HEK293 (cell line): ENCODE measurements around the gene PPP1R27.

Source experiments
- BCL11B ChIP-seq: fragments of 450-650 bp; formaldehyde crosslinking; IDR thresholded peaks from 2 replicates; pipeline ENCODE4 v1.5.1; 2016; ENCODE audit warnings: low read depth, missing biosample characterization, missing genetic modification characterization
- GFI1B ChIP-seq: fragments of 450-650 bp; formaldehyde crosslinking; IDR thresholded peaks from 2 replicates; pipeline ENCODE4 v1.5.1; 2016; ENCODE audit warnings: missing biosample characterization, missing genetic modification characterization
- GLIS1 ChIP-seq: fragments of 450-650 bp; formaldehyde crosslinking; IDR thresholded peaks from 2 replicates; pipeline ENCODE4 v1.5.1; 2016; ENCODE audit warnings: missing biosample characterization, missing genetic modification characterization
- HOXC10 ChIP-seq: sonication (generic); formaldehyde crosslinking; IDR thresholded peaks from 2 replicates; pipeline ENCODE4 v1.8.1; 2023; ENCODE audit warnings: mild to moderate bottlenecking, missing genetic modification reagents
- PRDM2 ChIP-seq: fragments of 450-650 bp; formaldehyde crosslinking; IDR thresholded peaks from 2 replicates; pipeline ENCODE4 v1.5.1; 2016; ENCODE audit warnings: missing biosample characterization, missing genetic modification characterization, borderline replicate concordance
- REPIN1 ChIP-seq: fragments of 450-650 bp; formaldehyde crosslinking; IDR thresholded peaks from 2 replicates; pipeline ENCODE4 v1.5.1; 2017; ENCODE audit warnings: missing biosample characterization, missing genetic modification characterization, low read depth
- SP3 ChIP-seq: fragments of 450-650 bp; formaldehyde crosslinking; IDR thresholded peaks from 2 replicates; pipeline ENCODE4 v1.5.1; 2016; ENCODE audit warnings: missing biosample characterization, missing genetic modification characterization
- SP7 ChIP-seq: fragments of 450-650 bp; formaldehyde crosslinking; IDR thresholded peaks from 2 replicates; pipeline ENCODE4 v1.5.1; 2016; ENCODE audit warnings: missing biosample characterization, missing genetic modification characterization
- ZFP3 ChIP-seq: fragments of 450-650 bp; formaldehyde crosslinking; IDR thresholded peaks from 2 replicates; pipeline ENCODE4 v1.5.1; 2016; ENCODE audit warnings: low read depth, missing biosample characterization, missing genetic modification characterization
- ZNF19 ChIP-seq: fragments of 450-650 bp; formaldehyde crosslinking; IDR thresholded peaks from 2 replicates; pipeline ENCODE4; 2016; ENCODE audit warnings: missing biosample characterization, missing genetic modification characterization, low read depth
- ZNF202 ChIP-seq: fragments of 450-650 bp; formaldehyde crosslinking; IDR thresholded peaks from 2 replicates; pipeline ENCODE4 v1.5.1; 2016; ENCODE audit warnings: missing biosample characterization, missing genetic modification characterization, borderline replicate concordance
- ZNF223 ChIP-seq: fragments of 450-650 bp; formaldehyde crosslinking; IDR thresholded peaks from 2 replicates; pipeline ENCODE4 v1.5.1; 2016; ENCODE audit warnings: missing biosample characterization, missing genetic modification characterization
- ZNF311 ChIP-seq: fragments of 450-650 bp; formaldehyde crosslinking; IDR thresholded peaks from 2 replicates; pipeline ENCODE4 v1.5.1; 2017; ENCODE audit warnings: missing biosample characterization, missing genetic modification characterization, borderline replicate concordance
- ZNF423 ChIP-seq: fragments of 450-650 bp; formaldehyde crosslinking; IDR thresholded peaks from 2 replicates; pipeline ENCODE4 v1.5.1; 2016; ENCODE audit warnings: missing biosample characterization, missing genetic modification characterization
- ZNF426 ChIP-seq: fragments of 450-650 bp; formaldehyde crosslinking; IDR thresholded peaks from 2 replicates; pipeline ENCODE4 v1.5.1; 2017; ENCODE audit warnings: missing biosample characterization, missing genetic modification characterization, mild to moderate bottlenecking, inconsistent platforms, moderate library complexity
- ZNF530 ChIP-seq: fragments of 450-650 bp; formaldehyde crosslinking; IDR thresholded peaks from 2 replicates; pipeline ENCODE4 v1.5.1; 2016; ENCODE audit warnings: low read depth, missing biosample characterization, missing genetic modification characterization
- ZNF571 ChIP-seq: fragments of 450-650 bp; formaldehyde crosslinking; IDR thresholded peaks from 2 replicates; pipeline ENCODE4 v1.5.0; 2017; ENCODE audit warnings: missing biosample characterization, missing genetic modification characterization
- ZNF707 ChIP-seq: fragments of 450-650 bp; formaldehyde crosslinking; IDR thresholded peaks from 2 replicates; pipeline ENCODE4 v1.5.1; 2016; ENCODE audit warnings: missing biosample characterization, missing genetic modification characterization
- ZNF830 ChIP-seq: fragments of 450-650 bp; IDR thresholded peaks from 2 replicates; pipeline ENCODE4 v1.5.0; 2018; ENCODE audit warnings: missing biosample characterization, missing genetic modification characterization, low read depth, mild to moderate bottlenecking, moderate library complexity
- ZSCAN18 ChIP-seq: fragments of 450-650 bp; formaldehyde crosslinking; IDR thresholded peaks from 2 replicates; pipeline ENCODE4 v1.5.1; 2016; ENCODE audit warnings: missing biosample characterization, missing genetic modification characterization
- ZSCAN30 ChIP-seq: fragments of 450-650 bp; IDR thresholded peaks from 2 replicates; pipeline ENCODE4 v1.5.1; 2018; ENCODE audit warnings: missing biosample characterization, mild to moderate bottlenecking, missing genetic modification characterization, moderate library complexity
- TF ChIP-seq, protein P1 (sequence below): fragments of 450-650 bp; formaldehyde crosslinking; IDR thresholded peaks from 2 replicates; pipeline ENCODE4 v1.5.1; 2017; ENCODE audit warnings: missing biosample characterization, missing genetic modification characterization
- TF ChIP-seq, protein P2 (sequence below): fragments of 450-650 bp; formaldehyde crosslinking; IDR thresholded peaks from 2 replicates; pipeline ENCODE4 v1.5.1; 2016; ENCODE audit warnings: missing biosample characterization, missing genetic modification characterization
- TF ChIP-seq, protein P3 (sequence below): fragments of 450-650 bp; formaldehyde crosslinking; IDR thresholded peaks from 2 replicates; pipeline ENCODE4 v1.5.1; 2016; ENCODE audit warnings: missing biosample characterization, missing genetic modification characterization
- TF ChIP-seq, protein P4 (sequence below): fragments of 450-650 bp; IDR thresholded peaks from 2 replicates; pipeline ENCODE4 v1.5.1; 2018; ENCODE audit warnings: missing biosample characterization, mild to moderate bottlenecking, missing genetic modification characterization

PPP1R27 gene

DNA sequence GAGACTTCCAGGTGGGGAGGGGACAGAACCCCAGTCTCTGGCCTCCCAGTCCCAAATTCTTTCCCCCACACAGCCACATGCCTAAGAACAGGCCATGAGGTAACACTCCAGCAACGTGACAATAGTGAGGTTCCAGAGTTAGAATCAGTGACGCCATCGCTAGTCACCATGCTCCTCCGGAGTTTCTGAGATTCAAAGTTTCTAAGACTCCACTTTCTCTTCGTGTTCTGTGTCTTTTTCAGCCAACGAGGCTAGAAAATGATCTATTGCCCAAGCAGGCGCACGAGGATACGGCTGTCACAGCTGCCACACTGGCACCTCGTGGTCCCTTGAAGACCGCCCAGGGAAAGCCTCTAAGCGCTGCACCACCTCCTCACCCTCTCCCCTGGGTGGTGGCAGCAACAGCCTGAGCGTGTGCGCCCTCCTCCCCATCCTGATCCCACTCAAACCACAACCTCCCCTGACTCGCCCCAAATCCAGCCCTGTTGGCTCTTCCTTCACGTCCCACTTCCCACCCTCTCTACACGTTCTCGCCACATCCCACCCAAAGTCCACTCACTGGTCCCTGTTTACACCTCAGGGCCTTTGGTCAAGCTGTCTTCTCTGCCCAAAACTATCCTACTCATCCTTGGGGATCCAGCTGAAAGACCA is 2.8 kb downstream of the PPP1R27 start (continued):
- TF ChIP-seq, protein P1, sequence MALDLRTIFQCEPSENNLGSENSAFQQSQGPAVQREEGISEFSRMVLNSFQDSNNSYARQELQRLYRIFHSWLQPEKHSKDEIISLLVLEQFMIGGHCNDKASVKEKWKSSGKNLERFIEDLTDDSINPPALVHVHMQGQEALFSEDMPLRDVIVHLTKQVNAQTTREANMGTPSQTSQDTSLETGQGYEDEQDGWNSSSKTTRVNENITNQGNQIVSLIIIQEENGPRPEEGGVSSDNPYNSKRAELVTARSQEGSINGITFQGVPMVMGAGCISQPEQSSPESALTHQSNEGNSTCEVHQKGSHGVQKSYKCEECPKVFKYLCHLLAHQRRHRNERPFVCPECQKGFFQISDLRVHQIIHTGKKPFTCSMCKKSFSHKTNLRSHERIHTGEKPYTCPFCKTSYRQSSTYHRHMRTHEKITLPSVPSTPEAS (tag by site-specific recombination) = no peak
- TF ChIP-seq ZNF423 = 0 out of 2 replicates have a peak, but pooled peaks have one; percentile 16
- TF ChIP-seq ZNF530 (tag by site-specific recombination) = no peak
- TF ChIP-seq GFI1B (tag by site-specific recombination) = no peak
- TF ChIP-seq SP7 (tag by site-specific recombination) = no peak; the same call in 1 of the 2 replicates
- TF ChIP-seq ZNF830 (tag by site-specific recombination) = no peak
- no peak for TF ChIP-seq ZNF571 (tag by site-specific recombination)
- TF ChIP-seq ZFP3 = no peak
- no peak for TF ChIP-seq GLIS1 (tag by site-specific recombination)
- 0 out of 2 replicates have a peak, but pooled peaks have one; percentile 46 for TF ChIP-seq ZNF223 (tag by site-specific recombination)
- TF ChIP-seq, protein P2, sequence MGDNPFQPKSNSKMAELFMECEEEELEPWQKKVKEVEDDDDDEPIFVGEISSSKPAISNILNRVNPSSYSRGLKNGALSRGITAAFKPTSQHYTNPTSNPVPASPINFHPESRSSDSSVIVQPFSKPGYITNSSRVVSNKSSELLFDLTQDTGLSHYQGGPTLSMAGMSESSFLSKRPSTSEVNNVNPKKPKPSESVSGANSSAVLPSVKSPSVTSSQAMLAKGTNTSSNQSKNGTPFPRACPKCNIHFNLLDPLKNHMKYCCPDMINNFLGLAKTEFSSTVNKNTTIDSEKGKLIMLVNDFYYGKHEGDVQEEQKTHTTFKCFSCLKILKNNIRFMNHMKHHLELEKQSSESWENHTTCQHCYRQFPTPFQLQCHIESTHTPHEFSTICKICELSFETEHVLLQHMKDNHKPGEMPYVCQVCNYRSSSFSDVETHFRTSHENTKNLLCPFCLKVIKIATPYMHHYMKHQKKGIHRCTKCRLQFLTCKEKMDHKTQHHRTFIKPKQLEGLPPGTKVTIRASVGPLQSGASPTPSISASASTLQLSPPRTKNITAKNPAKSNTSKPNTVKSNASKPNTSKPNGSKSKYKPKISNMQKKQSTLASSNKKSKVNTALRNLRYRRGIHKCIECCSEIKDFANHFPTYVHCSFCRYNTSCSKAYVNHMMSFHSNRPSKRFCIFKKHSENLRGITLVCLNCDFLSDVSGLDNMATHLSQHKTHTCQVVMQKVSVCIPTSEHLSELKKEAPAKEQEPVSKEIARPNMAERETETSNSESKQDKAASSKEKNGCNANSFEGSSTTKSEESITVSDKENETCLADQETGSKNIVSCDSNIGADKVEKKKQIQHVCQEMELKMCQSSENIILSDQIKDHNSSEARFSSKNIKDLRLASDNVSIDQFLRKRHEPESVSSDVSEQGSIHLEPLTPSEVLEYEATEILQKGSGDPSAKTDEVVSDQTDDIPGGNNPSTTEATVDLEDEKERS (tag by site-specific recombination) = no peak
- TF ChIP-seq ZNF202 = no peak
- TF ChIP-seq BCL11B = no peak
- peak; percentile 61; the same call in 1 of the 2 replicates for TF ChIP-seq SP3 (tag by site-specific recombination)
- no peak for TF ChIP-seq ZSCAN30 (tag by site-specific recombination)
- no peak for TF ChIP-seq HOXC10 (CRISPR knock-in tag)
- TF ChIP-seq, protein P3, sequence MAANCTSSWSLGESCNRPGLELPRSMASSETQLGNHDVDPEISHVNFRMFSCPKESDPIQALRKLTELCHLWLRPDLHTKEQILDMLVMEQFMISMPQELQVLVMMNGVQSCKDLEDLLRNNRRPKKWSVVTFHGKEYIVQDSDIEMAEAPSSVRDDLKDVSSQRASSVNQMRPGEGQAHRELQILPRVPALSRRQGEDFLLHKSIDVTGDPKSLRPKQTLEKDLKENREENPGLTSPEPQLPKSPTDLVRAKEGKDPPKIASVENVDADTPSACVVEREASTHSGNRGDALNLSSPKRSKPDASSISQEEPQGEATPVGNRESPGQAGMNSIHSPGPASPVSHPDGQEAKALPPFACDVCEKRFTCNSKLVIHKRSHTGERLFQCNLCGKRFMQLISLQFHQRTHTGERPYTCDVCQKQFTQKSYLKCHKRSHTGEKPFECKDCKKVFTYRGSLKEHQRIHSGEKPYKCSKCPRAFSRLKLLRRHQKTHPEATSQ = no peak
- no peak for TF ChIP-seq PRDM2 (tag by site-specific recombination)
- no peak for TF ChIP-seq REPIN1 (tag by site-specific recombination)
- no peak for TF ChIP-seq ZSCAN18
- no peak for TF ChIP-seq ZNF707 (tag by site-specific recombination)
- no peak for TF ChIP-seq ZNF311 (tag by site-specific recombination)
- TF ChIP-seq ZNF426 (tag by site-specific recombination) = no peak
- no peak for TF ChIP-seq ZNF19
- TF ChIP-seq, protein P4, sequence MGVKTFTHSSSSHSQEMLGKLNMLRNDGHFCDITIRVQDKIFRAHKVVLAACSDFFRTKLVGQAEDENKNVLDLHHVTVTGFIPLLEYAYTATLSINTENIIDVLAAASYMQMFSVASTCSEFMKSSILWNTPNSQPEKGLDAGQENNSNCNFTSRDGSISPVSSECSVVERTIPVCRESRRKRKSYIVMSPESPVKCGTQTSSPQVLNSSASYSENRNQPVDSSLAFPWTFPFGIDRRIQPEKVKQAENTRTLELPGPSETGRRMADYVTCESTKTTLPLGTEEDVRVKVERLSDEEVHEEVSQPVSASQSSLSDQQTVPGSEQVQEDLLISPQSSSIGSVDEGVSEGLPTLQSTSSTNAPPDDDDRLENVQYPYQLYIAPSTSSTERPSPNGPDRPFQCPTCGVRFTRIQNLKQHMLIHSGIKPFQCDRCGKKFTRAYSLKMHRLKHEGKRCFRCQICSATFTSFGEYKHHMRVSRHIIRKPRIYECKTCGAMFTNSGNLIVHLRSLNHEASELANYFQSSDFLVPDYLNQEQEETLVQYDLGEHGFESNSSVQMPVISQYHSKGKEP (tag by site-specific recombination) = no peak
